Right forelimb (tissue), 1 donor: ENCODE data around the gene CSK.
"Not testable (repeated sequence)": the region's sequence is repeated elsewhere in the genome, so short reads cannot be mapped to it uniquely, and the experiment has no call there.

Experiments used
- DNase-seq: peaks from one replicate; pipeline ENCODE4 v3.0.0-alpha.2; 2018

The CSK gene

GRCh38 chr15:74773329-74773728 lies 8.6 kb upstream of the CSK start:
- DNase-seq: no peak

- DNase-seq: no peak
These were observed 8.1 kb upstream of the CSK start for GRCh38 chr15:74773731-74774252.

GRCh38 chr15:74775132-74775562 lies 6.7 kb upstream of the CSK start:
- DNase-seq: no peak

- no peak for DNase-seq
These were observed 6.0 kb upstream of the CSK start for GRCh38 chr15:74775894-74776293.

DNA sequence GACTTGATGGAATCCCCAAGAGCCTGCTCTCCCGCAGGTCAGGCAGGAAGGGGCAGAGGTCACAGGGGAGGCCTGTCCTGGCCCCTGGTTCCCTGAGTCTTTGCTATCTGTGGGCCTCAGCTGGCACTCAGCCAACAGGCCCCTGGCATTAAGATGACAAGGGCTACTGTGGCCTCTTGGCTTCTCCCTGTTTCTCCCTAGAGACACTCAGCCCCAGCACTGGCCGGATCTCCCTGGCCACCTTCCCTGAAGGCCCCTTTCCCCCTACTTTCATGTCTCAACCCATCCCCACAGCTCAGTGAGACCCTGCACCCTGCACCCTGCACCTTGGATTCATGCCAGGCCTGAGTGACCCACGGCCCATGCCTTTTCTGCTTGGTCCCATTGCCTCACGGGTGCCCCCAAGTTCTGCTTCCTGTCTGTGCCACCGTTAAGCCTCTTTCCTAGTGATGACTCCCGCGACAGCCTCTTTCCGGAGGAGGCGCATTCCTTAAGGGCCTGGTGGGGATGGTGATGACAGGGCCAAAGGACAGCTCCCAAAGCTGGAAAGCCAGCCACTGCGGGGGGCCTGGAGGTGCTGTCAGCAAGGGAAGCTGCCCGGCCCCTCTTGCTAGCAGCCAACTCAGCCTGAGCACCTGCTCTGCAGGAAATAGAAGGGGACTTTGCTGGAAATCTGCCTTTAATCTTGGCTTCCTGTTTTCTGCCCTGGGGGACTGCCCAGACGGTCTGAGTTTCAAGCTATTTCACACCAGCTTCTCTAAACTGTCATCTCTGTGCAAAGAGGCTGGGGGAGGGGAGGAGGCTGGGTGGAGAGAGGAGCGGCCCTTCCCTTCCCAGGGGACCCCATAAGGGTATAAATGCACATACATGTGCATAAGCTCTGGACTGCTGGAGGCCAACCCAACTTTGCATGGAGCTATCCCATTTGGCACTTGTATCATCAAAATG lies 4.8 kb upstream of the CSK start:
- no peak for DNase-seq

GRCh38 chr15:74777769-74778598 lies 3.9 kb upstream of the CSK start:
- no peak for DNase-seq

- no peak for DNase-seq
These were observed 3.3 kb upstream of the CSK start for GRCh38 chr15:74778599-74778970.

GRCh38 chr15:74779162-74779648 lies 2.7 kb upstream of the CSK start:
- DNase-seq: no peak

DNA sequence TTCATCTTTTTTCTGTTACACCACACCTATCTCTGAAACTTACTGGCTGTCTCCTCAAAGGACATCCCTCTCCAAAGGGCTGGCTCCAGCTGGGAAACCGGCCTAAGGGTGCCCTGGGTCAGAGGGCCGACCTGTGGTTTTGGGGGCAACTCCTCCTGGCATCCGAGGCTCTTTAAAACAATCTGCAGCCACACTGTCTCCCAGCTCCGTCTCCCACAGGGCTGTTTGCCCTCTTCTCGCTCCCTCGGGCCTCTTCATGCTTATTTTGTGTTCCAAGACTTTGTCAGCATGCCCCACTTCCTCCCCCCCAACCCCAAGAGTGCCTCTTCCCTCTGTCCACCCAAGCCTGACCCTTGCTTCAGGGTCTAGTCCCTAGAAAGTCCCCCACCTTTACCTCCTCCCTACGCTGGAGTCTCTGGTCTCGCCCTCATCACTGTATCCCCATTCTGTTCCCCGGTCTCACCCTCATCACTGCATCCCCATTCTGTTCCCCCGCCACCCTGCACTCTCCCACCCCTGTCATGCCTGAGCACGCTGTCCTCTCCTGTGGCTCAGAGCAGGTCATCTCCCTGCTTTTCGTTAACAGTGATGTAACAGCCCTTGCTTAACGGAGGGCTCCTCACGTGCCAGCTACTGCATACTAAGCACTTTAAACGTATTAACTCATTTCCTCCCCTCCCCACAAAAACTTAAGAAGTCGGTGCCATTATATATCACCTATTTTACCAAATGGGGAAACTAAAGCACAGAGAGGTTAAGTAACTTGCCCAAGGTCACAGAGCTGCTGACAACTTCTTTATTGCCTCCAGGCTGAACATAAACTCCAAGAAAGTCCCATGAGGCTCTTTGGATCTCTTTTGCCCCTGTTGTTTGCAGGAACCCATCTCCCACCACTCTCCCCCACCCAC lies 1.1 kb upstream of the CSK start:
- DNase-seq: no peak

DNA sequence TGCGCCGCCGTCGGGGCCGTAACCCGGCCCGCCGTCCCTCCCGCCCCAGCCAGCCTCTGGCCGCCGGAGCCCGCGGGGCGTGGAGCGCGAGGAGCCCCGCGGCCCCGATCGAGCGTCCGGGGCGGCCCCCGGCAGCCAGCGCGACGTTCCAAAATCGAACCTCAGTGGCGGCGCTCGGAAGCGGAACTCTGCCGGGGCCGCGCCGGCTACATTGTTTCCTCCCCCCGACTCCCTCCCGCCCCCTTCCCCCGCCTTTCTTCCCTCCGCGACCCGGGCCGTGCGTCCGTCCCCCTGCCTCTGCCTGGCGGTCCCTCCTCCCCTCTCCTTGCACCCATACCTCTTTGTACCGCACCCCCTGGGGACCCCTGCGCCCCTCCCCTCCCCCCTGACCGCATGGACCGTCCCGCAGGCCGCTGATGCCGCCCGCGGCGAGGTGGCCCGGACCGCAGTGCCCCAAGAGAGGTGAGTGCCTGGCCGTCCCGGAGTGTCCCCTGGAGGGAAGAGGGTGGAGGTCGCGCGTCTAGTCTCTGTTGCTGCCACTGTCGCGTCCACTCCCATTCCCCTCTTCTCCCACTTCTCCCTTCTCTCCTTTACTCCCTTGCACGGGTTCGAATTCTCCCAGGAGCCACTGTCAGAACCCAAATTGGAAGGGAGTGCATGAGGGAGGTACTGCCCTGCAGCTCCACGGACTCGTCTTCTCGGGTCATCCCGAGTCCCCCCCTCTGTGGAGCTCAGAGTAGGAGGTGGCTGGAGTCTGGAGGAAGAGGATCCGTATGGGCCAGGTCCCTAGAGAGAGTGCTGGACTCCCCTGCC lies 585 bp downstream of the CSK start:
- no peak for DNase-seq

GRCh38 chr15:74783072-74783807 lies 1.4 kb downstream of the CSK start:
- no peak for DNase-seq

DNA sequence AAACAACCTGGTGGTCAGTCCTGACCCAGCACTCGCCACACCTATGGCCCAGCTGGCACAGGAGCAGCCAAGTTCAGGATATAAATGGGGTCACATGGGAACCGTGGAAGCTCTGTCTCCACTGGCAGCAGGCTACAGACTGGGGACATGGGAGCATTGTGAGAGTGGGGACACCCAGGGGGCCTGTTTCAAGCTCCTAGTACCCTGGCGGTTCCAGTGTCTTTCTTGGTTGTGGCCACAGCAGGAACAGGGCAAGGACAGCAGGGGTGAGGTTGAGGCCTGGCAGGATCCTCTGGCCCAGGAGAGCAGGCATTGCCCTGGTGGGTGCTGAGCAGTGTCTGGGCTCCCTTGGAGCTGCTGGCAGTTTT lies 1.9 kb downstream of the CSK start:
- no peak for DNase-seq

DNA sequence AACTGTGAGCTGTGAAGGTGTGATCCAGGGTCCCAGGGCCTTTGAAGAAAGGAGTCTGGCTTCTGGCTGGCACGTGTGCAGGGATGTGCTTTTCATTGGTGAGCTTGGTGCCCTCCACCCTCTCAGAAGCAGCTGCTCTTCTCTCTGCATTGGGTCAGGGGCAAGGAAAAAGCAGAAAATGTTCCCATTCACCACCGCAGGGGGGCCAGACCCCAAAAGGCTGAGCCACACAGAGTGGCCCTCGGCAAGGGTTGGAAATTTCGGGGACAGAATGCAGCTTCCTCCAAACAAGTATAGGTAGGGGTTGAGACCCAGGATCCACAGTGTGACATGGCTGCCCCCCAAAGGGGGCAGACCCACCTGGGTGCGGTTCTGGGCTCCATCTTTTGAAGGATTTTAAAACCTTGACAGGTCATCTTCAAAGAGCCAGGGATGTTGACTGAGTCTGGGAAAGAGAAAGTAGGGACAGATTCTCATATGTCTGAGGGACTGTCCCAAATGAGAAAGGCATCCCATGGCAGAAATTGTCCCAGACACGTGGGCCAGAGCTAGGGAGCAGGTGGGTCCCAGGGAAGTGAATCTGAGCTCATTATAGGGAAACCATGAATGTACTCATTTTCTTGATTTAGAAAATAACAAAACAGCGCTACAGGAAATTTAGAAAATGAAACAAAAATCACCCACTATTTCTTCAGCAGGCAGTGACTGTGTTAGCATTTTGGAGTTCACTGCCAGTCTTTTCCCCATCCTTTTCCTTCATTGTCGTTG lies 2.7 kb downstream of the CSK start:
- no peak for DNase-seq

GRCh38 chr15:74785194-74786032 lies 3.5 kb downstream of the CSK start:
- DNase-seq: no peak

GRCh38 chr15:74786081-74786480 lies 4.2 kb downstream of the CSK start:
- DNase-seq: not testable (repeated sequence)

- DNase-seq: no peak
These were observed 4.8 kb downstream of the CSK start for GRCh38 chr15:74786551-74787165.

GRCh38 chr15:74787251-74788041 lies 5.6 kb downstream of the CSK start:
- peak; percentile 76 for DNase-seq
